Pons (tissue), 1 donor: ENCODE results near the gene TMEM154.

ENCODE experiments used
- DNase-seq: peaks from one replicate; pipeline ENCODE4 v3.0.0-alpha.2; 2016; ENCODE audit warnings: low spot score

TMEM154 gene, protein sequence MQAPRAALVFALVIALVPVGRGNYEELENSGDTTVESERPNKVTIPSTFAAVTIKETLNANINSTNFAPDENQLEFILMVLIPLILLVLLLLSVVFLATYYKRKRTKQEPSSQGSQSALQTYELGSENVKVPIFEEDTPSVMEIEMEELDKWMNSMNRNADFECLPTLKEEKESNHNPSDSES

DNA sequence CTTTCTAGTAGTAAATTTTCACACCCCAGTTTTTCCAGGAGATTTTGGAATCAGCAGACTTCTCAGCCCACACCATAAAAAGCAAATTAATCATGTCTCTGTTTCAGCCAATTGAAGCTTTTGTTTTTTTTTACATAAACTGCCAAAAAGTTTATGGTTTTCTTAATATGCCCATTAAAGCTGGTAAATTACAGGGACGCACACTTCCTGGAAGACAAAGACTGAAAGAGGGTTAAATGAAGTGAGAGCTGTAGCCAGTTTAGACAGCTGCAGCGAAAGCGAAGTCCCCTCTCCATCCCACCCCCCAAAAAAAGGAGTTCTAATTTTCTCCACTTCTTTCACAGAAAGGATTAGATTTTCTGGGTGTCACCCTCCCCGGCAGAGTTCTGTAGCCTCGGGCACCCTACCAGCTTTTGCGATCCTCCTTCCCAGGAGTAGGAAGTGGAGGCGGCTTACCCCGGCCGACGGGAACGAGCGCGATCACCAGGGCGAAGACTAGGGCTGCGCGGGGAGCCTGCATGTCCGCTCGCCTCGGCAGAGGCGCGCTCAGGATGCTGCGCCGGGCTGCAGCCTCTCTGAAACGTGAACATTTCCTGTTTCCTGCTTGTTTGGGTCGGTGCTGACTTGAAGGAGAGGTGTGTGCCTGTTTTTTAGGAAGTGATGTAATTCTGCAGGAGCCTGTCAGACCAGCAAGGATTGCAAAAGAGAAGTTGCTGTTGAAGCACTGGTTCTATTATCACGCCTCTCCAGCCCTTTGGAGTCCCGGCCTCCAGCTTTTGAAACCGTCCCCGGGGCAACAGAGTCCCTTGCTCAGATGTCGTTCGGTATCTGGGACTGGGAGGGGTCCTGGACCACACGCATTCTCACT lies at the start of gene TMEM154:
Gene TMEM154 (minus strand): TSS at position 584 of the 868 bp plus-strand sequence. CDS start 64 bp downstream, at position 520.
- peak; percentile 63 for DNase-seq

DNA sequence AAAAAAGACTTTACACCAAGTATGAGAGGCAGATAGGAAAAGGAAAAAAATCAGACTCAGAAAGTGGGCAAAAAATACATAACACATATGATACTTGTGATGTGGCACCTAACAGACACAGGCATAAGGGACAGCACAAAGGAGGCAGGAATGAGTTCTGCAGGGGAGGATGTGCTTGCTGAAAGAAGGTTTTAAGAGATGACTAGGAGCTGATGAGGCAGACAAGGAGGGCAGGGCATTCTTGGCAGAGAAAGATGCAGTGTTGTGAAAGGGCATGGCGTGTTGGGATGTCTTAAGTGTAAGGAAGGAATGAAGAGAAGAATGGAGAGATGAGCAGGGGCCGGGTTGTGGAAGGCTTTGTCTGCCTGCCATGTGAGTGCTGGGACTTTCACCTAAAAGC lies 49.7 kb upstream of the TMEM154 start:
- no peak for DNase-seq

DNA sequence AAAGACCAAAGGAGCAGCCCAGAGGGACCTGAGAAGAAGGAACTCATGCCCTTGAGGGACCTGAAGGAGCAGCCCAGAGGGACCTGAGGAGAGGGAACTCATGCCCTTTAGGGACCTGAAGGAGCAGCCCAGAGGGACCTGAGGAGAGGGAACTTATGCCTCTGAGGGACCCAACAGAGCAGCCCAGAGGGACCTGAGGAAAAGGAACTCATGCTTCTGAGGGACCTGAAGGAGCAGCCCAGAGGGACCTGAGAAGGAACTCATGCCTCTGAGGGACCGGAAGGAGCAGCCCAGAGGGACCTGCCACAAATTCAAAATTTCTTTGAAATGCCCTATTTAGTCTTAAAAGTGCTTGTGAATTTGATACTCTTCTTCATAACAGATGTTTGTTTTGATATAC lies 48.5 kb upstream of the TMEM154 start:
- no peak for DNase-seq

DNA sequence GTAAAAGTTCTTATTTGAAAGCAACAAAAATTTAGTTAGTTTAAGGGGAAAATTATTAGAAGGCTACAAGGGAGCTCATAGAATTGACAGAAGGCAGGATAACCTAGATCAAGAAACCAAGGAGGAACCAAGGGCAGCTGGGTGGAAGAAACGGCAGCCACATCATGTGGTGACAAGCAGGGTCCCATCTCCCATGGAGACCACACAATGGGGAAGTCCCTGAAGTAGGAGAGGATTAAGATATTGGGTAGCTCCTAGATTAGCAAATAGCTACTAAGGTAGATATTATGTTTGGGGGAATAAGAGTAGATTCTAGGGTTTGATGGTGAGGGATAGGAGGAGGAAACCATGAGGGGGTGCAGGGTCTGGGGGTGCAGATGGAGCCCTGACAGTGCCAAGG lies 48.0 kb upstream of the TMEM154 start:
- no peak for DNase-seq

DNA sequence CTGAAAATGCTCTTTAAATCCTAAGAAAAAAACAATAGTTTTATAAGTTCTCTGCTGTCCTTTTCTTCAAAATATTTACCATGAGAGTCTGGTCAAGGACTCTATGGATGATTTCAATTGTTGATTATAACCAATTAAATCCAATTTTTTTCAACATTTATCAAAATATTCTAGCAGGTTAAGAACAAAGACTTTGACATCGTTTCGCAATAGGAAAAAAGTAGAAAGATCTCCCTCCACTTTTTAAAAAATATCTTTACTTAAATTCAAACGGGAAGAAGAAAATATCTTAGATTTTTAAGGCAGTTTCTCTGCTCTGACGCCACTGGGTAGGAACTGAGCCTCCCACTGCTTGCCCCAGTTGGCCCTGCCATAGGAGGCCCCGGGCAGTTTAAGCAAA lies 44.7 kb upstream of the TMEM154 start:
- DNase-seq, result no peak

DNA sequence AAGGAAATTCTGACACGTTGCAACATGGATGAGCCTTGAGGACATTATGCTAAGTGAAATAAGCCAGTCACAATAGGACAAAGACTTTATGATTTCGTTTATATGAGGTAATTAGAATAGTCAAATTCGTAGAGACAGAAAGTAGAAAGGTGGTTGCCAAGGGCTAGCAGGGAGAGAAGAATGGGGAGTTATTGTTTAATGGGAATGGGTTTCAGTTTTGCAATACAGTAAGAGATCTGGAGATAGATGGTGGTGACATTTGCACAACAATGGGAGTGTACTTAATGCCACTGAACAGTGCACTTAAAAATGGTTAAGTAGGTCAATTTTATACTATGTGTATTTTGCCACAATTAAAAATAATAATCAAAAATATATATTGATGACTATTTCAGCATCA lies 43.4 kb upstream of the TMEM154 start:
- DNase-seq, result no peak

DNA sequence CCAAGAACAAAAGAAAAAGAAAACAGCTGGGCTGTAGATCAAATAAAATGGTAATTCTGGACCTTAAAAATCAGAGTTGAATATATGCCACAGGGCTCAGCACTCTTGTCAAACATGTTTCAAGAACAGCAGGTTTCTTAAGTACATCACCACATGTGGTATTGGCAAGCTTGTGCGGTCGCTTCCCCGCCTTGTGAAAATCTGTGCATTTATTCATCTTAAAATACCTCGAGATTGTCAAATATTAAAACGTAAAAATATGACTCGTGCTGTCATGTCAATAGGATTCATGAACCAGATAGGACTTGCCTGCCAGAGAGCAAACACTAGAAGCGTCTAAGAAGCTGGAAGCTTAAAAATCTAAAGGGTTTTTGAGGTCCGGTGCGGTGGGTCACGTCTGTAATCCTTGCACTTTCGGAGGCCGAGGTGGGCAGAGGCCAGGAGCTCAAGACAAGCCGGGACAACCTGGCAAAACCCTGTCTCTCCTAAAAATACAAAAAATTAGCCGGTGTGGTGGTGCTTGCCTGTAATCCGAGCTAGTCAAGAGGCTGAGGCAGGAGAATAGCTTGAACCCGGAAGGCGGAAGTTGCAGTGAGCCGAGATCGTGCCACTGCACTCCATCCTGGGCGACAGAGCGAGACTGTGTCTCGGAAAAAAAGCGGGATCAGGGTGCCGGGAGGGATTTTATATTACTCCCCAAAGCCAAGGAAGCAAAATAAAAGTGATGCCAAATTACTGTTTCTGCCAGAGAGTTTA lies 40.2 kb upstream of the TMEM154 start:
- no peak for DNase-seq

DNA sequence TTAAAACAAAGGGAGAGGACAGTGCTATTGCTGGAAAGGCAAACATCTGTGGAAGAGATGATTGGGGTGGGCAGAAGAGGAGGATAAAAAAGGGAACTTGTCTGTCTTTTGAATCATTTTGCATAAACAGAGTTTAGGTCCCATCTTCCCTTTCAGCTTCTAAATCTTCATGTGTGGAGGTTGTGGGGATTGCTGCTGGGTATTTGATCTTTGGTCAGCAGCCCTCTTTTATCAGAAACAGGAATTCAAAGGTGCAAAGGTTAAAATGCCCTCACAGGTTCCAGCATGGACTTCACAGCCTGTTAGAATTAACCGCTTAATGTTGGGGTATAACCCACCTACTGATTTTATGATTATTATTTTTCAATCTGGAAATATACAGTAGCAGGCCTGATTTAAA lies 39.5 kb upstream of the TMEM154 start:
- DNase-seq, result no peak

DNA sequence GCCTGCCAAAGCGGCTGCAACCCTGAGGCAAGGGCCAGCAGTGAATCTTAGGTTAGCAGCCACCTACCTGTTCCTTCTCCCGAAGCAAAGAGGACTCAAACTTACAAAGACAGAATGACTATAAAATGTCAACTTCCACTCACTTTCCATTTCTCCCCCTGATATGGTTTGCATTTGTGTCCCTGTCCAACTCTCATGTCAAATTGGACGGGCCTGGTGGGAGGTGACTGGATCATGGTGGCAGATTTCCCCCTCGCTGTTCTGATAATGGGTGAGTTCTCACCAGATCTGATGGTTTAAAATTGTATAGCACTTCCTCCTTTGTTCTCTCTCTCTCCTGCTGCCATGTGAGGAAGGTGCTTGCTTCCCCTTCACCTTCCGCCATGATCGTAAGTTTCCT lies 35.3 kb upstream of the TMEM154 start:
- no peak for DNase-seq

DNA sequence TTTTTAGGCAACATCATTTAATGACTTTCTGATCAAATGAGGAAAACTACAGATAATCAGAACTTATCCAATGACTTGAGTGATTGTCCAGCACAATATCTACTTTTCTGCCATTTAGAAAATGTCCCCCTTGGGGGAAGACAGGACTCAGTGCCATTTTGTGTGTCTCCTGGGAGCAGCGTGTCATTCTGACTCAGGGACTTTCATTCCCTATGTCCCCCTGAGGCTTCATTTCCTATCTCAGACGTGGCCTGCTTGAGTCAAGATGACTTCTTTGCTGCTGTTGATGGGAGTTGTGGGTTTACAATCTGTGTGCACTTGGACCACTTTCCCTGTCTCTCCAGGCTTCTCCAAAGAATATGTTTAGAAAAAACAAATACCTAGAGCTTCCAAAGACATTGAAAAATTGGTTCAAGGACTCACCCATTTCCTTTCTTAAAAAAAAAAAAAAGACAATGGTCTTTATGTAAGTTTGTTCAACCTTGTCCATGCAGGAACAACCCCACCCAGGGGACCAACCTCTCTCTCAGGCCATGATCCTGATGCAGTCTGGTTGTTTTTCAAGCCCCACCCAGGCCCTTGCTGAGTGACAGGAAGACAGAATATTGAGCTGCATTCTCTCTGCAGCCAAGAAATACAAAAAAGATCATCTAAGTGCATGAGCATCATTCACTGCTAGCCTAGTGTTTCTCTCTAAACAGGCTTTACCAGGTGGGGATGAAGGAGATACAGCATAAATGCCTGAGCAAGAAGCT lies 34.3 kb upstream of the TMEM154 start:
- no peak for DNase-seq

DNA sequence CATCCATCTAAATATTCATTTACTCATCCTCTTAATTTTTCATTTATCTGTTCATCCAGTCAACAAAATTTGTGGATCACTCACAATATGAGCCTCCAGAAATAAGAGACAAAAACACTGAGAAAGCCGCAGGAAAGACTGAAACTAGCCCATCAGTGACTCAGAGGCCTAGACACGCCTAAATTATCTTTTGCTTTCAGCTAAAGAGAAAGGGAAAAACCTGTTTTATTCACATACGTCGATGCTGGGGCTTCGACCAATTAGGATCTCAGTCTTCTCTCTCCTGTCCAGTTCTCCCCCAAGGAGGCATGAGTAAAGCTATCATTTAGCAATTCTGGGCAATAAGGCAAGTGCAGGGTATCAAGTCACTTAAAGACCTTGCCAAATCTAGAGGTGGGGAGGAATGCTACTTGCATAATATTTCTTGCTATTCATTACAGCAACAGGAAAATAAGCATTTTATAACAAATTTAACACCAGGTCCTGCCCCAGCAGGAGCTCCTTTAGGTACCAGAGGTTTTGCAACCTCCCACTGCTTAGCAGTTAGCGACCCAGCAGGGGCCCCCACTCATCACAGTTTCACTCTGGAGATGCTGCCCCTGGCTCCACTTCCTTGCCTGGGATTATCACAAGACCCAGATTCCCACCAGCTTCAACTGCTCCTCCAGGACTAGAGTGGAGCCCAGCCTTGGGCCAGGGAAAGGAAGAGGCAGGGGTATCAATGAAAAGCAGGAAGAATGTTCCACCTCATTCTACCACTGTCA lies 30.1 kb upstream of the TMEM154 start:
- no peak for DNase-seq

DNA sequence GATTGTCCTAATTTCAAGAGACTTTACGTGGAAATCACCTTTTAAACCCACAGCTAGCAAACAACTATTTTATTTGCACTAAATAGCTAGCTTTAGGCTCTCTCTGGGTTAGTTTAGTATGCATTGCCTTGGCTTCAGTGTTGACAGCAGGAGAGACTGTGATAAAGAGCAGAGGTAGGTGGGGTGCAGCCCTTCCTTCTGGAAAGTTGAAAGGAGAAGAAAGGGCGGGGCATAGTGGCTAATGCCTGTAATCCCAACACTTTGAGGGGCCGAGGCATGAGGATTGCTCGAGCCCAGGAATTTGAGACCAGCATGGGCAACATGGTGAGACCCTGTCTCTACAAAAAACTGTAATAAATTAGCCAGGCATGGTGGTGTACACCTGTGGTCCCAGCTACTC lies 29.0 kb upstream of the TMEM154 start:
- DNase-seq, result no peak

DNA sequence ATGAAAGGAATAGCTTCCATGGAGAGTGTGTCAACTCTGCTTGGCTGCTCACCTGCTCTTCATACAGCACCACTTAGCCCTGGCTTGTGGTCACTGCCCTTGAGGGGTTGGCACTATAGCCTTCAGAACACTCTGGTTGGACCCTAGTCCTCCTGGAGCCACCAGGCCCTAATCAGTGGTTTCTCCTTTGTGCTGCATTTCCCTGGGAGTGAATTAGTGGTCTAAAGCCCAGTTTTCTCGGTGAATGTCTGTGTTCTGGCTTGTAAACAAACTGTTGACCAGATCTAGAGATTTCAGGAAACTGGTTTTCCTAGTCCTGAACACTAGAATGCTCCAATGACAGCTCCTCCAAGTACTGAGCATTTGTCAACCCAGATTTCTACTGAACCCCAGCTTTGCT lies 28.6 kb upstream of the TMEM154 start:
- no peak for DNase-seq

DNA sequence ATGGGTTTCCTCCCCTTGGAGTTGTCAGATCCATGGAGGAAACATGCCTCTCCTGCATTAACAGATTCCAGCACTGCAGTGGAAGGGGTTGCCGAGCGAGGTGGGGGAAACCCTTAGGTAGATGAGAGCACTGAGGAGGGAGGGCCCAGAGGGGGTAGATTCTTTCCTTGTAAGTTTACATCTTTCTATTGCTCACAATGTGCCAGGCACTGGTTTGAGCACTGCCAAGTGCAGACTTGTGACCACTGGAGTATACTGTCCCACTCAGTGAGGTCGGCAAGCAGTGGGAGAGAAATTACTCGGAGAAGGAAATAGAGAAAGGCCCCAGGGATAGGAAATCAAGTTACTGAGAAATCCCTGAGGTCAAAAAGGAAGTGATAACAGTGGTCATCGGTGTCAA lies 27.8 kb upstream of the TMEM154 start:
- no peak for DNase-seq

DNA sequence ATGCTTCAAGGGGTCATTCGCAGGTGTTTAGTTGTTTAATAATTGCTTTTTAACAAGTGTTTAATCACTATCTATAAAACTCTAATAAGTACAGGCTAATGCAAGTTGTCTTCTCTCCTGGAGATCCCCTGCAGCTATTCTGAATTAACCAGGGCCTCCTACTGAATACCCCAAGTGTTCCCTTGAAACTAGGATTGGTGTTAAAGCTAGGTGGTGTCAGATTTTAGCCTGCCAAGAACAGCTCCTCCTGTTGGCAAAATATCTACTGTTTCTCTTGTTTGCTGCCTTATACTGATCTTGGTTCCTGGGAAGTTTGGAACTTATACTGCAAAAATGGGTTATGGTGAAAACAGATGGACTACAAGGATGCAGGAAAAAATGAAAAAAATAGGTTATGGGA lies 26.1 kb upstream of the TMEM154 start:
- no peak for DNase-seq

DNA sequence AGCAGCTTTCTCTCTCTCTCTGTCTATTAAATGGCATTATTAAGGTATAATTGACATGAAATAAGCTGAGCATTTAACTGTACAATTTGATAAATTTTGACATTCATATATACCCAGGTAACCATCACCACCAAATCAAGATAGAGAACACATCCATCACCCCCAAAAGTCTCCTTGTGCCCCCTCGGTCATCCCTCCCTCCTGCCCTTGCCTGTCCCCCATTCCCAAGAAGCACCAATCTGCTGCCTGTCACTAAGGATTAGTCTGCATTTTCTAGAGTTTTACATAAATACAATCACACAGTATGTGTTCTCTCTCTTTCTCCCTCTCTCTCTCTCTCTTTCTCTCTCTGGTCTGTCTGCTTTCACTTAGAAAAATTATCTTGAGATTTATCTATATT lies 25.0 kb upstream of the TMEM154 start:
- DNase-seq, result no peak

DNA sequence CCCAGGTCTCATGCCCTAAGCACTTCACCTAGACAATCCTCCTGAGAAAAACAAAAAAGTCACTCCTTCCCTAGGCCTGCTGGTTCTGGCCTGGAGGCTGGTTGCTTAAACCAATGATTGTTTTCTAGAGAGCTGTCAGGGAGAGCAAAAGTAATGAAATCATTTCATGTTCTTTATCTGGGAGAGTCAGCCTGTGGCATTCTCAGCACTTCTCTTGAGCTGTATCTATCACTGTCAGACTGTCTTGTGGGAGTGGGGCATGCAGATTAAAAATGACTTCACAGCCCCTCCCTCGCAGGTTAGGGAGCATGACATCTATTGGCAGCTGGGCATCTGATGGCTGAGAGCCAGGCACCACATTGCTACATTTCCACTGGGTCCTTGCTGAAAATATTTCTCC lies 20.4 kb upstream of the TMEM154 start:
- DNase-seq, result no peak

DNA sequence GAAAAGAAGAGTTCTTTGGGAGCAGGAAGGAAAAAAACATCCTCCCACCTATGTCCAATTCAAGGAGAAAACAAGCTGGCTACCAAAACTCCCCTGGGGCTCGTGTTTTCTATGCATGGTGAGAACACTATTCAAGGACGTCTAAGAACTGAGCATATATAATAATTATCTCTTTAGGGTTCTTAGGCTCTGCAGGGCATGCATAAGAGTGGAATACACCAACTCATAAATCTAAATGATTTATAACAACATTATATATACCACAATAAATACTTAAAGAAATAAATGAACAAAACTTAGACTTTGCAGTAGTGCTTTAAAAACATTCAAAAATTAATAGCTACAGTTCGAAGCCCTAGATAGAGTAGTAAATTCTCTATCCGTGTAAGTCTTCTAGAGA lies 19.5 kb upstream of the TMEM154 start:
- no peak for DNase-seq

DNA sequence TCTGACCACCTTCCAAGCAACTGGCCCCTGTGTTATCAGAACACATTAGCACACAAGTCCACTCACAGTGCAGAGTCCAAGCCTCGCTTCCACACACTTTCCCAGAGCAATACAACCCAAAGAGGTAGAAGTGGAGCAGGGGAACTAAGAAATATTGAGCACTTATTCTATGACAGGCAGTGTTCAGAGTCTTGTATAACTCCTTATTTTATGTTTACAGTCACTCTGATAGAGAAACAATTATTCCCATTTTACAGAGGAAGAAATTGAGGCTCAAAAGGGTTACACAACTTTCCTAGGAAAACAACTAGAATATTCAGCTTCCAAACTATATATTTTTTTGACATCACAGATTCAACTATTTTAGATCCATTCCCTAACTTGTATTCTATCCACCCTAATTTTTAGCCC lies 18.3 kb upstream of the TMEM154 start:
- no peak for DNase-seq

DNA sequence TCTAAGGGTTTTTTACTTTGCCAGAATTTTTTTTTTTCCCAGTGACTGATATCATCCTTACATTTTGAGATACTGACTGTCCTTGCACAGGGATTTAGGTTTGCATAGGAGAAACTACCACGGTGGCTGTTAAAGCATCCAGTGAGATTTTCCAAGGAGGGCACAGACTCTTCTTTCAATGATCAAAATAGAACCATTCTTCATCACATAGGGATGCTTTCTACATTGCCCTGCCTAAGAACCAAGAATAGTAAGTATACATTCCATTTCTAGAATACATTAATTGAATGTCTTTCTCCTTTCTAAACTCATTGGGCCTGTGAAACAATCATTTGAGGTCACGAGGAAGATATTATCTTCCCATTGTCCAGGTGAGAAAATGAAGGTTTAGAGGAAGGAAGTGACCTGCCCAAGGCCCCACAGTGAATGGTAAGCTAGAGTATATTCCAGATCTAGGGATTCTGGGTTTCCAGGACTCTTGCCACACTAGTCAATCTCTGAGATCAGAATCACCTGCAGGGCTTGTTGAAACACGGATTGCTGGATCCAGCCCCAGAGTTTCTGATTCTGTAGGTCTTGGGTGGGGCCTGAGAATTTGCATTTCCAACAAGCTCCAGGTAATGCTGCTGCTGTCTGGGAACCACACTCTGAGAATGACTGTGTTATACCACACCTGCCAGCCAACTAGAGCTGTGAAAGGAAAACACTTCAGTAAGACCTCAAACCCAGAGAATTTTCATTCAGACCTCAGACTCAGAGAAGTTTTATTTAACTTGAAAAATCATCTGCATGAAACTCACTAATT lies 17.7 kb upstream of the TMEM154 start:
- DNase-seq, result no peak
